Heart left ventricle (tissue), 13 donors: ENCODE measurements around the gene SLC9A3.

Source experiments
- CTCF ChIP-seq, 12 donors: fragments of 200-600 bp; sonication (generic) in 4 of 12; IDR thresholded peaks; one replicate each; pipeline versions ENCODE4 v1.5.0 to v1.8.0; 2018 to 2022; ENCODE audit warnings: antibody characterized with exemption in 12 of 12, mild to moderate bottlenecking in 5 of 12
- POLR2A ChIP-seq, 2 donors: fragments of 450-650 bp; IDR thresholded peaks; one replicate each; pipeline ENCODE4 v1.6.1; 2017; ENCODE audit warnings: antibody characterized with exemption in 2 of 2, mild to moderate bottlenecking in 2 of 2, moderate library complexity in 2 of 2
- donor health status: ischemic (EF 13 %, LVEDD 7.1; RV severe dilation, severe dysfunction).
- donor health status: DM: no; HTN: yes; CAD: no.
- donor health status: DM: no; HTN: no; CAD: no.
- donor health status: ischemic (EF 25% LVEDD 6.9; RV normal size, moderate dysfunction).
- donor health status: ischemic (EF 25% LVEDD 5.7; RV mildly dilated, moderate dysfunction).
- donor health status: ischemic (EF 35%, LVEDD 5.7; RV mildly dilated, moderate dysfunction).
- donor health status: nonischemic (EF 11% LVEDD 7.7; RV severe dilation, severe dysfunction).
- donor health status: DM: yes; HTN: yes; CAD: no.
- donor health status: PGD.
- donor health status: ischemic (EF 29% LVEDD 5.4; RV normal size, mild dysfunction).
- donor health status: nonischemic (EF 23%, LVEDD 6.1; RV moderate dilation, normal function).

GRCh38 chr5:534743-535671, 10.8 kb upstream of the SLC9A3 start:
- no peak for TF ChIP-seq CTCF (IDR thresholded peaks at IDR 0.05)
- TF ChIP-seq POLR2A (IDR thresholded peaks at IDR 0.05), result no peak
